CD4-positive, alpha-beta T cell treated with Interleukin-17A for 4 hours (primary cell): ENCODE results near the gene NEDD4L.
"Not testable (repeated sequence)": the region's sequence is repeated elsewhere in the genome, so short reads cannot be mapped to it uniquely, and the experiment has no call there.

Experiments used
- DNase-seq: peaks from one replicate; pipeline ENCODE4 v3.0.0-alpha.2; 2020; ENCODE audit warnings: mixed read lengths

NEDD4L gene

DNA sequence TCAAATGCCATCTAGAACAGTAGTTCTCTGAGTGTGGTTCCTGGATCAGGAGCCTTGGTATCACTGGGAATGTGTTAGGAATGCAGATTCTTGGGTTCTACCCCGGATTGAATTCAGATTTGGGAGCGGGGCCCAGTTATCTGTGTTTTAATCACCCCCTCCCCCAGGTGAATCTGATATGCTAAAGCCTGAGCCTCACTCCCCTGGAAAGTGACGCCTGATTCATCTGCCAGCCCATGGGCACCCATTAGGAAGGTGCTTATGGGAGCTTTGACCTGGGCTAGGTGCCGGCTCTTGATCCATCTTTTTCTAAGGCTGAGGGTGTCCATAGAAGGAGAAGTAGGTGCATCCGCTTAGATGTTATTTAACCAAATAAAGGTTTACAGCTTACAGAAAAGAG is 199.4 kb downstream of the NEDD4L start:
- no peak for DNase-seq

- no peak for DNase-seq
Observed at GRCh38 chr18:58247363-58247834, 203.4 kb downstream of the NEDD4L start.

GRCh38 chr18:58249712-58250111 is 205.7 kb downstream of the NEDD4L start:
- DNase-seq: no peak

DNA sequence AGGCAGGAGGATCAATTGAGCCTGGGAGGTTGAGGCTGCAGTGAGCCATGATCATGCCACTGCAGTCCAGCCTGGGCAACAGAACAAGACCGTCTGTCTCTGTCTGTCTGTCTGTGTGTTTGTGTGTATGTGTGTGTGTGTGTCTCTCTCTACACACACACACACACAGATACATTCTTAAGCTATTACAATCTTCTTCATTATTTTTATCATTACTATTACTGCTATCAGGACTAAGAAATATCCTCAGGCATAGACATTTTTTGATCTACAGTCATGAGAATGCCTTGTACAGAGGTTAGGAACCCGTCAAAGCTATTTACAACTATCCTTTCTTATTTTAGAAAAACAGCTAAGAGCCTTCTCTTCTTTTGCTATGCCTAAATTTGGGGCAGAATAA is 207.4 kb downstream of the NEDD4L start:
- no peak for DNase-seq

GRCh38 chr18:58252166-58252565 is 208.1 kb downstream of the NEDD4L start:
- no peak for DNase-seq

DNA sequence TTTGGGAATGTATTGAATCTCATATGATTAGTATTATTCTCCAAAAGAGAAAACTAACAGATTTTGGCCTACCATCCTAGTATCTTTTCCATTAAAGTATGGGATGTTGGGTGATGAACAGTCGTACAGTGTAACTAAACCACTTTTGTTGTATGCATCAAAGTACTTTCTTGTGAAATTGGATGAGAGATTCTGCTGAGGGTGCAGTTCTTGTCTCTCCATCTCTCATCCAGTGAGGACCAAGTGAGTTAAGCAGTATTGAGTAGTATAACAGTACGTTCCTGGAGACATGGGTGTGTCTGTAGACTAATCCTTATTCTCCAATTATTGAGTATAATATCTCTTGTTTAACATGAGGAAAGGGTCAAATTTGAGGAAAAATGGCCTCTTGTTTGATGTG is 209.3 kb downstream of the NEDD4L start:
- no peak for DNase-seq

DNA sequence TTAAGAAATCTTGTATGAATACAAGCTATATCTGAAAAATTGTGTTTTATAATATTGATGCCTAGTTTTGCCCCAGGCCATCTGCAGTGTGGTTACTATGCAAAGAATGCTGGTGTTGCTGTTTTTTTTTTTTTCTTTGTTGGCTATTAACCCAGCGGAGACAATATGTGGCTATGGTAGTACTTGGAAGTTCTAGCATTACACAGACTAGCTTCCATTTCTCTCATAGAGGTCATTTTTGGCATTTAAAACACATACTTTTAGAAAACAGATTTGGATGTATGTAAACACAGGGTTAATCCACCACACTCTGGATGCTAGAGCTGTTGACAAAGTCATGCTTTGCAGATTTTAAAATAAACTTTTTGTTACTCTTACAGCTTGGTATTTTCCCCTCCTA is 209.8 kb downstream of the NEDD4L start:
- no peak for DNase-seq

DNA sequence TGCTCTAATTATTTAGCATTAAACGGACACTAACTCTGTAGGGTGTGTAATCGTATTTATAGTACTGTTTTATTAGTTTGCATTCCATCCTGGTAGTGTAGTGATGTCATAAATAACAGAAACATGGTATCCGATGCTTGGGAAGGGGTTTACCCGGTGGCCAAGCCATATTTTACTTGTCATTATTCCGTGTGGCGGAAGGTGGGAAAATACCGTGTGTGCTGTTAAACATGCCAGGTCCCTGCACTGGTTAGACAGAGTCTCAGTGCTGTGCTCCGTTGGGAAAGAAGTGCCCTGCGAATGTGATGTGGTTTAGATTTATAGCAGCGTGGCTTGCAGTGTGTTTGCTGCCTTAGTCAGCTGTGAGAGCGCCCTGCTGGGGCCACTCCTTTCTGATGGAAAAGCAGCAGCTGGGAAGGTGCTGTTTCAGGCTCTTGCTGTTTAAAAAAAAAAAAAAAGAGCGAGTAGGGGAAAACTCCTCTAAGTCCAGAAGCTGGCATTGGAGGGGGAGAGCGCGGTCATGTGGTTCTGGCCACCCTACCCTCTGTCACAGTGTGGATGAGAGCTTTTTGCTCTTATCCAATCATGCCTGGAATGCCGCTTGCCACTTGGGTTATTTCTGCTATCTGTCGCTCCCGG is 211.0 kb downstream of the NEDD4L start:
- DNase-seq: no peak

- no peak for DNase-seq
Observed at GRCh38 chr18:58255701-58256311, 211.8 kb downstream of the NEDD4L start.

GRCh38 chr18:58256316-58257080 is 212.5 kb downstream of the NEDD4L start:
- DNase-seq: no peak

DNA sequence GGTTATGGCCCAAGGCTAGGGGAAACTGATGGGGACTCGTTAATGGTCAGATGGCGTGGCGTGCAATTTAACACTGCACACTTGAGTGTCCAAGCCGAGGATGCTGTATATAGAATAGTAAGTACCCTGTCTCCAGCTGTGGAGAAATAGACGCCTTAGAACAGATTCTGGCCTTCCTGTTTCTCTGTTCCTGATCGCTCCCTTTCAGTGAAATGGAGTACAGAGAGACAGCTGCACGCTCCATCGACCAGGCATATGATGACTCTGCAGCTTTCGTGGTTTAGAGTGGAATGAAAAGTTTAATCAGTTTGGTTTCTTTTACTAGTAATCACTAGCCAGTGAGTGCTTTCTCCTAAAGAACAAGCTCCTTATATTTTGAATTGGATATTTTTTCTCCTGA is 213.4 kb downstream of the NEDD4L start:
- no peak for DNase-seq

DNA sequence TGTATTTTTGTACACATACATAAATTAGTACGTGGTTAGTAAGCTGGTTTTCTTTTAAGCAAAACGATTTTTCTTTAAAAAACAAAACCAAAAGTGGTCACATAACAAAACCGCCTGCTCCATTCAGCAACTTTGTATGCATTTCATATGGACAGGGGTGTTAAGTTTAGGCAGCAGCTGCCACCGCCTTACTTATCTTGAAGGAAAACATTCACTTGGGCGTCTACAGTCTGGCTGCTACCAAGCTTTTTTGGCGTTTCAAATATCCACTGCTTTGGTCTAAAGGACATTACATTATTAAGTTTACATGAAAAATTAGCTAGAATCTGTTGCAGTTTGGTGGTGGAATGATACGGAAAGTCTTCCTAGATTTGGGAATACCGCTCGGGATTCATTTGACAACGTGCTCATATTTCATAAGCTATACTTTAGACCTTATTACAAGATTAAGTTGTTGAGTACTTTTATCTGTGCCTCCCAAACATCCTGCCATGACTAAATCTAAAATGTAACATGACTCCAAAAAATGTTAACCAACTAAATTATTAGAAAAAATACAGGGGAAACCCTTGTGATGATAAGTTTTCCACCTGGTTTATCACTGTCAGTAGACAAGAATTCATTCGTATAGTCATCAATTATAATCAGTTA is 214.8 kb downstream of the NEDD4L start:
- DNase-seq: no peak

DNA sequence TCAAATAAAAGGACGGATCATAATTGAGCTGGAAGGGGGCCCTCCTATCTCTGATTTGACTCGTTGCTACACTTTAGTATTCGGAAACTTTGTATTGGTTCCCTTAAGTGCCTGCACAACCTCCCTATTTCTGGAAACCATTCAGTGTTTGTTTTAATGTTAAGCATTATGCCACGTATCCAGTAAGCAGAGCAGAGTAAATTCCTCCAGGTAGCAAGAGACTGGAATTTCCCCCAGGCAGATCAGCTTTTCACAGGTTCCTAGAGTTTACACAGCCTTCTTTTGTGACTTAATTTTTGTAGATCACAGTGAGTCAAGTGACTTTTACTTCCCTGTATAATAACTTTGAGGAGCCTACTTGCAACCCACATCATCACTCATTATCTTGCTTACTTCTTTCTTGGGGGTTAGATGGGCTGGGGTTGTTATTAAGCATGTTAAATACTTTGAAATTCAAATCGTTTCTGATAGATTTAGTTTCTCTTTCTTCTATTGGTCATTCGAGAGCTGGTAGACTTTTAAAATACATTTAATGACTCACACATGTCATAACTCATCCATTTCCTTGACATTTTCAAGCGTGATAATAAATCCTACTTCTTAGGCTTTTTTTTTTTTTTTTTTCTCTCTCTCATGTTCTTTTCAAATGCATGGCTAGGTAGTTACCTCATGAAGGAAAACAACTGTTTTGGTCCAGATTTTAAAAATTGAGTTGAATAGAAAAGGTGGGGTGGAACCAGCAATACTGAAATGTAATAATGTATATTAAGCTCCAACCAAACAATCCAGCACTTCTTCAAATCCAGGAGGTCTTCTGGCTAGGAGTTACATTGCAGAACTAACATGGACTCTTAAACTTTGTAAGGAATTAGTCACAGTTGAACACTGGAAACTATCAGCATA is 219.3 kb downstream of the NEDD4L start:
- DNase-seq: no peak

DNA sequence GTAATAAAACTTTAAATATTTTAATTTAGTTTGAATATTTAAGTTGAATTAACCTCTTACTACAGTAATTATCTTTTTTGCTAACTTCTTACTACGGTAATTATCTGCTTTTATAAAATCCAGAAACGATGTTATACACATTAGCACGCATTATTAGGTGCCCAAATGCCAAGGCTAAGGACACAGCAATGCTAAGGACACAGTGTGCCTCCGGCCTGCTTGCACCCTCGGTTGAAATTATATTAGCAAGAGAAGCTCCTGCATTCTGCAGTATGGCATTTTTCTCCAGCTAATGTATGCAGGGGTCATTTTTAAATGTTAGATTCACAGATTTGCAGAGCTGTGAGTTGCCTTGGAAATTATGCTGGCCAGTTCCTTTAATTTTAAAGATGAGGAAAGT is 220.0 kb downstream of the NEDD4L start:
- DNase-seq: no peak

GRCh38 chr18:58264840-58265239 is 220.8 kb downstream of the NEDD4L start:
- no peak for DNase-seq

GRCh38 chr18:58265489-58265888 is 221.5 kb downstream of the NEDD4L start:
- not testable (repeated sequence) for DNase-seq

GRCh38 chr18:58266291-58266690 is 222.3 kb downstream of the NEDD4L start:
- no peak for DNase-seq

GRCh38 chr18:58267493-58267892 is 223.5 kb downstream of the NEDD4L start:
- no peak for DNase-seq

- DNase-seq: no peak
Observed at GRCh38 chr18:58268849-58269248, 224.8 kb downstream of the NEDD4L start.

DNA sequence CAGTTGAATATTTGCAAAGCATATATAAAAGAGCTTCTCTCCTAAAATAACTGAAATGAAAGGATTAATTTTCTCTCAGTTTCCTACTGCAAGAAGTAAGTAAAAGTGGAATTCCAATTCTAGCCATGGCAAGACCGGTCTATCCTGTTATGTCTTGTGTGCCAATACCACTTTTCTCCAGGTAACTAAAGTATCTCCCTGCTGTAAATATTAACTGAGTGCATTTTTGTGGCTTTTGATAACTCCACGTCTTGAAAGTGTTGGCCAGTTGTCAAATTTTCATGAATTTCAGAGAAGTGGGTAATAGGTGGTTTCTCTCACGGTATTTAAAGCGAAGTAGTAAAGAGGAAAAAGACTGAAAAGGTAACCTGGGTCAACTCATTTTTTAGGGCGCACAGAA is 225.9 kb downstream of the NEDD4L start:
- DNase-seq: no peak

DNA sequence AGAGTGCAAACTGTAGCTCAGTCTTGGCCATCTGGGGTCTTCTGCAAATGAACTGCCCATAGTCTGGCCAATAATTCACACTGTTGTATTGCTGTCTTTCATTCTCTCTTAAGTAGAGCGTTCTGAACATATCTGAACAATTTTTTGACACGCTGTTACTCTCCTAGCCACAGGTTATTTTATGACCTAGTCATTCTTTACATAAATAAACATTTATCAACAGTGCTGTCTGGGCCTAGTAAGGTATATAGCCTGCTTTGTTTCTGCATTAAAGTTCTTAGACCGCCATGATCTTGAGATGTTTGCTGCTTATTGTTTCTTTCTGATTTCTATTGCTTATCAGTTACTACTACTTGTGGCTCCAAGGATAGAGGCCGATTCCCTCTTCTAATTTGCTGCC is 226.4 kb downstream of the NEDD4L start:
- no peak for DNase-seq

GRCh38 chr18:58271770-58272169 is 227.7 kb downstream of the NEDD4L start:
- no peak for DNase-seq

DNA sequence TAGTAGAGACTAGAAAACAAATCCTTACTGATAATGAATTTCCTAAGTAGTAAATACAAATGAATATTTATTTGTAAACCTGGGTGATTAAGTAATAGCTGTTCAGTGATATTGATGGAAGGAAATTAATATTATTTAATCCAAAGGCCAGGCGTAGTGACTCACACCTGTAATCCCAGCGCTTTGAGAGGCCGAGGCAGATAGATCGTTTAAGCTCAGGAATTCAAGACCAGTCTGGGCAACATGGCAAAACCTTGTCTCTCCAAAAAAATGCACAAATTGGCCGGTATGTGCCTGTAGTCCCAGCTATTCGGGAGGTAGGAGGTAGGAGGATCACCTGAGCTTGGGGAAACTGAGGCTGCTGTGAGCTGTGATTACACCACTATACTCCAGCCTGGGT is 228.2 kb downstream of the NEDD4L start:
- DNase-seq: no peak
